Stomach smooth muscle (tissue), 2 donors: ENCODE measurements around the gene CNTNAP2.

ENCODE experiments used
- H3K27ac ChIP-seq: one replicate; pipeline ENCODE4 v1.7.0; 2013; ENCODE audit warnings: mild to moderate bottlenecking, low read length, inconsistent platforms
- H3K27me3 ChIP-seq, 2 donors: one replicate each; pipeline ENCODE4 v1.7.0; 2013; ENCODE audit warnings: low read length in 2 of 2; ENCODE audit not compliant: insufficient read depth in 2 of 2, control insufficient read depth in 1 of 2
- H3K36me3 ChIP-seq, 2 donors: one replicate each; pipeline ENCODE4 v1.7.0; 2013; ENCODE audit warnings: low read length in 2 of 2; ENCODE audit not compliant: control insufficient read depth in 2 of 2, insufficient read depth in 2 of 2
- H3K4me1 ChIP-seq: one replicate; pipeline ENCODE4 v1.7.0; 2013; ENCODE audit warnings: low read length; ENCODE audit not compliant: control insufficient read depth, insufficient read depth
- H3K4me3 ChIP-seq, 2 donors: one replicate each; pipeline ENCODE4 v1.7.0; 2013; ENCODE audit warnings: low read length in 2 of 2
- H3K9ac ChIP-seq, 2 donors: one replicate each; pipeline ENCODE4 v1.7.0; 2013; ENCODE audit warnings: low read length in 2 of 2, mild to moderate bottlenecking in 1 of 2
- H3K9me3 ChIP-seq, 2 donors: one replicate each; pipeline ENCODE4 v1.7.0; 2013; ENCODE audit warnings: low read length in 2 of 2; ENCODE audit not compliant: control insufficient read depth in 2 of 2
- donor health status: healthy.
- donor health status: Pancreatic carcinoma.

CNTNAP2 gene

DNA sequence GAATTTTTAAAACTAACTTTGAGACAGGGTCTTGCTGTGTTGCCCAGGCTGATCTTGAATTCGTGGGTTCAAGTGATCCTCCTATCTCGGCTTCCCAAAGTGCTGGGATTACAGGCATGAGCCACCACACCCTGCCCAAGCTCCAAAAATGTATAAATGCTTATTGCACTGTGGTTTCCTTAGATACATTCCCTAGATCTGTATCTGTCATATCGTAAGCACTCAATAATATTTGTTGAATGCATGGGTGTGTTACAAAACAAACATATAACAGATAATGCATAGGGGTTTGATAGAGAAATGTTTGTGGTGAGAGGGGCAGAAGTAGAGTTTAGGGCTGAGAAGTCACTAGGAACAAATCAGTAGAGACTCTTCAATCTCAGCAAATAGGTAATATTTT, 1518.7 kb downstream of the CNTNAP2 start:
- H3K27me3 ChIP-seq: no peaks in the 10 kb centered on the region
- H3K9me3 ChIP-seq: no peaks in the 10 kb centered on the region
- no peak overlapping the region for H3K27ac ChIP-seq
- no peaks in the 10 kb centered on the region for H3K36me3 ChIP-seq
- no peak overlapping the region for H3K9ac ChIP-seq
- H3K4me1 ChIP-seq: no peaks in the 10 kb centered on the region
- H3K4me3 ChIP-seq: no peak overlapping the region

- H3K27me3 ChIP-seq: no peaks in the 10 kb centered on the region
- H3K4me3 ChIP-seq: no peak overlapping the region
- no peaks in the 10 kb centered on the region for H3K36me3 ChIP-seq
- H3K27ac ChIP-seq: no peak overlapping the region
- H3K9me3 ChIP-seq: no peaks in the 10 kb centered on the region
- no peak overlapping the region for H3K9ac ChIP-seq
- no peaks in the 10 kb centered on the region for H3K4me1 ChIP-seq
Observed at GRCh38 chr7:147636553-147636952, 1520.0 kb downstream of the CNTNAP2 start.

GRCh38 chr7:147638566-147638965, 1522.0 kb downstream of the CNTNAP2 start:
- Histone ChIP-seq H3K4me1 (no peaks in the 10 kb centered on the region), H3K27ac (no peak overlapping the region), H3K27me3 (no peaks in the 10 kb centered on the region), H3K36me3 (no peaks in the 10 kb centered on the region), H3K4me3 (no peak overlapping the region), H3K9me3 (no peaks in the 10 kb centered on the region), H3K9ac (no peak overlapping the region)

DNA sequence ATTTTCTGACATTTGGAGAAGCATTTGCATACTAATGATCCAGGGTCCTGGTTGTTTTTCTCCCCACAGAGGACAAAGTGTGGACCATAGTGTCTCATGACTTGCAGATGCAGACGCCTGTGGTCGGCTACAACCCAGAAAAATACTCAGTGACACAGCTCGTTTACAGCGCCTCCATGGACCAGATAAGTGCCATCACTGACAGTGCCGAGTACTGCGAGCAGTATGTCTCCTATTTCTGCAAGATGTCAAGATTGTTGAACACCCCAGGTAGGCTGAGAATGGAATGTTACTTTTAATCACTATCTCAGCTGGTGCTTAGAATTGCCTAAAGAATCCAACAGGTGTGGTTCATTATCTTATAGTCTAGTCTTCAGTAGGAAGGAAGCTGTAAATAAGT, 1522.4 kb downstream of the CNTNAP2 start:
- Histone ChIP-seq H3K36me3 (no peaks in the 10 kb centered on the region), H3K27ac (no peak overlapping the region), H3K4me1 (no peaks in the 10 kb centered on the region), H3K27me3 (no peaks in the 10 kb centered on the region), H3K4me3 (no peak overlapping the region), H3K9ac (no peak overlapping the region), H3K9me3 (no peaks in the 10 kb centered on the region)

GRCh38 chr7:147639751-147640150, 1523.2 kb downstream of the CNTNAP2 start:
- H3K27me3 ChIP-seq: no peaks in the 10 kb centered on the region
- H3K27ac ChIP-seq: no peak overlapping the region
- H3K9ac ChIP-seq: no peak overlapping the region
- no peak overlapping the region for H3K4me3 ChIP-seq
- H3K4me1 ChIP-seq: no peaks in the 10 kb centered on the region
- H3K36me3 ChIP-seq: no peaks in the 10 kb centered on the region
- no peaks in the 10 kb centered on the region for H3K9me3 ChIP-seq

DNA sequence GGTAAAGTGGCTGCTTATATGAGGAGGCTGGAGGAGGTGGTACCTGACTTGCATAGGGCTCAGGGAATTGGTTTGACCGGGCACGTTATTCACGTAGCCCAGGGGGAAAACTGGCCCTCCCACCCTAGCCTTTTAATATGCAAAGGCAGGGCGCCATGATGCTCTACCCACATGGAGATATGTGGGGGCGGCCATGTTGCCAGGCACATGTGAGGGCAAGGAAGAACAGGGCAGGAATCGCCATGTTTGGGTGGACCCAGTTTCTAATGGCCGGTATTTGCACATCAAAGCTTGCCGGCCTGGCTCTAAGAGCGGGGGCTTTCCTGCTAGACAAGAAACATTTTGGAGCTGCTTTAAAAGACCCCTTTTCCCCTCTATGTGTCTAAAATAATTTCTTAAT, 1524.2 kb downstream of the CNTNAP2 start:
- no peaks in the 10 kb centered on the region for H3K36me3 ChIP-seq
- no peaks in the 10 kb centered on the region for H3K27me3 ChIP-seq
- H3K4me1 ChIP-seq: no peaks in the 10 kb centered on the region
- no peak overlapping the region for H3K9ac ChIP-seq
- no peak overlapping the region for H3K27ac ChIP-seq
- H3K4me3 ChIP-seq: no peak overlapping the region
- no peaks in the 10 kb centered on the region for H3K9me3 ChIP-seq

DNA sequence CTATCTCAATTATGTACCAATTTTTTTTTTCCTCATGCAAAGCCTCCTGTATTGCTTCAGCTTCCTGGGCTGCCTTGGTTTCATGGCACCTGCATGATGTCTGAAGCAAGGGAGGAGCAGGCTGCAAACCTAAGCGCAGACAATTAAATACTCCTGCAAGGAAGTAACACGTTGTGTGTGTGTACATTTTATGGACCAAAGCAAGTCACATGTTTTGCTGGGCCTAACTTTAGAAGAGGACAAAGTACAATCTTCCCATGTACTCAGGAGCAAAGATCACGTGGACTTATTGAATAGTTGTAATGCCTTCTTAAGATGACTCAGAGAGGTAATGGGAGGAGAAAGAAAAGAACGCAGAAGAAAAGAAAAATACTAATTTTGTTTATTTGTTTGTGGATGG, 1530.0 kb downstream of the CNTNAP2 start:
- no peak overlapping the region for H3K27ac ChIP-seq
- no peaks in the 10 kb centered on the region for H3K4me1 ChIP-seq
- H3K36me3 ChIP-seq: no peaks in the 10 kb centered on the region
- H3K4me3 ChIP-seq: no peak overlapping the region
- H3K27me3 ChIP-seq: no peaks in the 10 kb centered on the region
- no peaks in the 10 kb centered on the region for H3K9me3 ChIP-seq
- no peak overlapping the region for H3K9ac ChIP-seq

- no peaks in the 10 kb centered on the region for H3K4me1 ChIP-seq
- no peaks in the 10 kb centered on the region for H3K9me3 ChIP-seq
- no peak overlapping the region for H3K4me3 ChIP-seq
- no peaks in the 10 kb centered on the region for H3K27me3 ChIP-seq
- no peak overlapping the region for H3K27ac ChIP-seq
- no peak overlapping the region for H3K9ac ChIP-seq
- H3K36me3 ChIP-seq: no peaks in the 10 kb centered on the region
Observed at GRCh38 chr7:147650991-147651390, 1534.4 kb downstream of the CNTNAP2 start.

GRCh38 chr7:147651601-147652000, 1535.0 kb downstream of the CNTNAP2 start:
- H3K36me3 ChIP-seq: no peaks in the 10 kb centered on the region
- H3K27ac ChIP-seq: no peak overlapping the region
- H3K9me3 ChIP-seq: no peaks in the 10 kb centered on the region
- no peaks in the 10 kb centered on the region for H3K4me1 ChIP-seq
- H3K27me3 ChIP-seq: no peaks in the 10 kb centered on the region
- no peak overlapping the region for H3K9ac ChIP-seq
- no peak overlapping the region for H3K4me3 ChIP-seq

DNA sequence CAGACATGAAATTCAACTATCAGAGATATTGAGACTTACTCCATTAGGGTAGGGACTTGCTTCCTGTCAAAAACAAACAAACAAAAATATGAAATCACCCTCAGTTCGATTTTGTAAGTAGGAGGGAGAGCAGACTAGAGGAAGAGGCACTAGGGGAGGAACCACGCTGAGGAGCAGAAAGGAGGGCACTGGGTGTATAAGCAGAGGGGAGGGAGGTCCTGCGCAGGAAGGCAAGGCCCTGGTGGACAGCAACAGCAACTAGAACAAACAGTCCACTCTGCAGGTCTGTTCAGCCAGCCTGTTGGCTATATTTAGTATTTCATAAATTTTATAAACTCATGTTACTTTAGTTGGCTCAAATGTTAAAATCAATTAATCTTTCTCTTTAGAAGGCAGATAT, 1536.9 kb downstream of the CNTNAP2 start:
- Histone ChIP-seq H3K9ac (no peak overlapping the region), H3K36me3 (no peaks in the 10 kb centered on the region), H3K4me3 (no peak overlapping the region), H3K9me3 (no peaks in the 10 kb centered on the region), H3K4me1 (no peaks in the 10 kb centered on the region), H3K27me3 (no peaks in the 10 kb centered on the region), H3K27ac (no peak overlapping the region)

DNA sequence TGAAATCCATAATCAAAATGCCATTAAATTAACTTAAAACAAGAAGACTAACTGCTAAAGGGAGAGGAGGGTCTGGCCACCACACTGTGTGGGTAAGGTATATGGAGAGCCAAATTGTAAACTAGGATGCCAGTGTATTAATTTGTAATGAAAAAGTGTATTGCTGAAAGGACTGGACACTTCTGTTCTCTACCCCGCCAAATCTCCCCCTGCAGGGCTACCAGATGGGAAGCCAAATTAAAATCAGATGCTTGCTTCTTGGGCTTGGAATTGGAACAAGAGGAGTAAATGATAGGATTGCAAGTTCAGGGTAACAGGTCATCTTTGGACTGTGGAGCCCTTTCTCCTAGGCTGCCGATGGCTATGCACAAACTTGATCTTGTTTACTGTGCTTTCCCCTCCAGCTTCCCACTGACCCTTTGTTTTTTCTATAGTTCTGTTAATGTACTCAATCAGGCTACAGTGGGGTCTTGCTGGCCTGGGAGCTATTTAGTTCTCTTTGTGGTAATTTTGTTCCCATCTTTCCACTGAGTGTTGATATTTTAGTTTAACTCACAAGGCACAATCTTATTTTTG, 1541.9 kb downstream of the CNTNAP2 start:
- H3K4me1 ChIP-seq: no peaks in the 10 kb centered on the region
- H3K4me3 ChIP-seq: no peak overlapping the region

More for the DNA sequence above, 1541.9 kb downstream of the CNTNAP2 start:
- no peaks in the 10 kb centered on the region for H3K9me3 ChIP-seq
- no peak overlapping the region for H3K9ac ChIP-seq
- no peaks in the 10 kb centered on the region for H3K27me3 ChIP-seq
- no peaks in the 10 kb centered on the region for H3K36me3 ChIP-seq
- no peak overlapping the region for H3K27ac ChIP-seq
